T follicular helper cell (primary cell): ENCODE data around the gene CDH4.

Experiments
- DNase-seq: peaks from one replicate; pipeline ENCODE4 v3.0.0-alpha.2; 2020; ENCODE audit warnings: low read depth

The CDH4 gene

DNA sequence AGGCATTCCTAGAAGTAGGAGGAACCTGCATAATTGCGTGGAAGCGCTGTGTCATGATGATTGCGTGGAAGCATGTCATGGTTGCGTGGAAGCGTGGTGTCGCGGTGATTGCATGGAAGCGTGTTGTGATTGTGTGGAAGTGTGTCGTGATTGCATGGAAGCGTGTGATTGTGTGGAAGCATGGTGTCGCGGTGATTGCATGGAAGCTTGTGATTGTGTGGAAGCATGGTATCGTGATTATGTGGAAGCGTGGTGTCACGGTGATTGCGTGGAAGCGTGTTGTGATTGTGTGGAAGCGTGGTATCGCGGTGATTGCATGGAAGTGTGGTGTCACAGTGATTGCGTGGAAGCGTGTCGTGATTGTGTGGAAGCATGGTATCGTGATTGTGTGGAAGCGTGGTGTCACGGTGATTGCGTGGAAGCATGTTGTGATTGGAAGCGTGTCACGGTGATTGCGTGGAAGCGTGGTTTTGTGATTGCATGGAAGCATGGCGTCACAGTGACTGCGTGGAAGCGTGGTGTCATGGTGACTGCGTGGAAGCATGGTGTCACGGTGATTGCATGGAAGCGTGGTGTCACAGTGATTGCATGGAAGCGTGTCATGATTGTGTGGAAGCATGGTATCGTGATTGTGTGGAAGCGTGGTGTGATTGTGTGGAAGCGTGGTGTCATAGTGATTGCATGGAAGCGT, 667.8 kb downstream of the CDH4 start:
- DNase-seq = no peak

- no peak for DNase-seq
Observed at GRCh38 chr20:61922411-61922810, 670.4 kb downstream of the CDH4 start.

GRCh38 chr20:61922936-61923335, 670.9 kb downstream of the CDH4 start:
- no peak for DNase-seq

DNA sequence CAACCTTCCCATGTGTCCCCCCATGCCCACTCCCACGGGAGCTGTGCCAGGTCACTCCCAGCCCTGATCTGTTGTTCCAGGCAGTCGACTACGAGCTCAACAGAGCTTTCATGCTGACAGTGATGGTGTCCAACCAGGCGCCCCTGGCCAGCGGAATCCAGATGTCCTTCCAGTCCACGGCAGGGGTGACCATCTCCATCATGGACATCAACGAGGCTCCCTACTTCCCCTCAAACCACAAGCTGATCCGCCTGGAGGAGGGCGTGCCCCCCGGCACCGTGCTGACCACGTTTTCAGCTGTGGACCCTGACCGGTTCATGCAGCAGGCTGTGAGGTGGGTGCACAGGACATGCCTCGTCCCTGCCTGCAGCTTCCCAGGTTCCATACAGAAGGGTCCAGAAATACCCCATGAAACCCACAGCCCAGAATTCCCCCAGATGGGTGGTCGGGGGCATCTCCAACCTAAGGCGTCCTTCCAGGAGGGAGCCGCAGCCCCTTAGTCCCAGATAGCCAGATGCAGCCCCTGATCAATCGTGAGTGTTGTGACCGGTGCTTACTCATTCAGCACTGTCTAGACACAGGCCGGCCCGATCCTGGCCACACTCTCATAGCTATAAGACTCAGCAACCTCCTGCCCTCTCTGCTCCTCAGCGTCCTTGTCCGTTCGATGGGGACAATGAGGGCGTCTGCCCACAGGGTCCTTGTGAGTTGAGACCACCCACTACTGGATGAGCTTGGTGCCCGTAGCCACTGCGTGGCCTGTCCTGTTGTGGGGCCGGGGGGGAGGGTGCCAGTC, 671.5 kb downstream of the CDH4 start:
- DNase-seq = no peak

GRCh38 chr20:61924211-61924857, 672.3 kb downstream of the CDH4 start:
- no peak for DNase-seq

GRCh38 chr20:61924858-61925554, 672.9 kb downstream of the CDH4 start:
- no peak for DNase-seq

DNA sequence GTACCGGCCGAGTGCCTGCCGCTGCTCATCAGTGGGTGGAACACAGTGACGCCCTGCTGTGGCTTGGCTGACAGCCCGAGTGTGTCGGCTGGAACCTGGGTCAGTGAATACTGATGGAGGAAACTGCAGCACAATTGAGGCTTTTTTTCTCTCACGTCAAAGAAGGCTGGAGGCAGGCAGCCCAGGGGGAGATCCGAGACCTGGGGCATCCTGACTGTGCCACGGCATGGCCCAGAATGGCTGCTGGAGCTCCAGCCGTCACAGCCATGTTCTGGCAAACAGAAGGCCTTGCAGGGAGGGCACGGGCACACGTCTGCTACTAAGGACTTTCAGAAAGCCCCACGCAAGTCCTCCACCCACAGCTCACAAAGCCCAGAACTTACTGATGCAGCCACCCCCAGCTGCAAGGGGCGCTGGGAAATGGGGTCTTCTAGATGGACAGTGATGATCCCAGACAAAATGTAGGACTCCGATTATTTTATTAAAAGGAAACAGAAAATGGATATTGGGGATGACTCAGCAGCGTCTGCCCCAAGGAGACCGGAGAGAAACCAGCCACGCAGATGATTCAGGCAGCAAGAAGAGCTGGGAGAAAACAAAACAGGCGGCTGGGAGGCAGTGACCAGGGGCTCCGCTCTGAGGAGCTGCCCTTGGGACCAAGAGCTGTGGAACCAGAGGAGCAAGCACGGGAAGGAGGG, 673.6 kb downstream of the CDH4 start:
- no peak for DNase-seq

GRCh38 chr20:61926253-61926613, 674.2 kb downstream of the CDH4 start:
- DNase-seq = no peak

GRCh38 chr20:61926796-61927192, 674.7 kb downstream of the CDH4 start:
- DNase-seq = no peak

DNA sequence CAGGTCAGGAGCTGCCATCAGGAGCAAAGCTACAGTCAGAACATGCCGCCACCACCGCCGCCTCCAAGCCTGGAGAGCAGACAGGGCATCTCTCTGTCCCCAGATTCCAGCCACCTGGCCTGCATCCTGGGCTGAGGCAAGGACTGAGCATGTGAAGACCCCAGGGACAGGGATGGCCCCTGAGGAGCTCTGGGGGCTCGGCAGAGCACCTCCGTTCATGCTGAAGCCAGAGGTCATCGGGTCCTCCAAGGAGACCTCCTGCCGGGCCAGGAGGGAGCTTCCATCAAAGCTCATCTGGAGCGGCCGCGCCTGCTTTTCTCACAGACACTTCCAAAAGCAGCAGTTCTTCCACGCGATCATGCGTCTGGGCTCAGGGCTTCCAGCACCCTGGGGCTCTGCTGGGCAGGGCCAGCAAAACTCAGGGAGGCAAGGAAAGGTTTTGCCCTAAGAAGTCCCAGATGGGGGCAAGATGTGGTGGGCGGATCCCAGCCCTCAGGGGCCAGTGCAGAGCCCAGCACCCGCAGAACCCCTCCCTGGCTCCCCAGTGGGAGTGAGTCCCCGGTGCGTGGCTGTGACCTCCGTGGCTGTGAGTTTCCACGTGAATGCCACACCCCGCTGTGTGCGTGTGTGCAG, 675.2 kb downstream of the CDH4 start:
- no peak for DNase-seq

GRCh38 chr20:61927826-61928541, 675.9 kb downstream of the CDH4 start:
- DNase-seq = no peak

DNA sequence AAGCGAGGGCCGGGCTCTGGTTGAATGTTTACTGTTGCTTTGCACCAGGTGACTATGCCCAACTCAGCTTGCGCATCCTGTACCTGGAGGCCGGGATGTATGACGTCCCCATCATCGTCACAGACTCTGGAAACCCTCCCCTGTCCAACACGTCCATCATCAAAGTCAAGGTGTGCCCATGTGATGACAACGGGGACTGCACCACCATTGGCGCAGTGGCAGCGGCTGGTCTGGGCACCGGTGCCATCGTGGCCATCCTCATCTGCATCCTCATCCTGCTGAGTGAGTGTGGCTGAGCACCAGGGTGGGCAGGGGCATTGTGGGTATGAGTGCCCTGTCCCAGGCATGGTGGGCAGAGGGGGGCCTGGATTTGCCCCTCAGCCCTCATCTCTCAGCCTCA, 677.5 kb downstream of the CDH4 start:
- DNase-seq = no peak

GRCh38 chr20:61929971-61930666, 678.1 kb downstream of the CDH4 start:
- no peak for DNase-seq

DNA sequence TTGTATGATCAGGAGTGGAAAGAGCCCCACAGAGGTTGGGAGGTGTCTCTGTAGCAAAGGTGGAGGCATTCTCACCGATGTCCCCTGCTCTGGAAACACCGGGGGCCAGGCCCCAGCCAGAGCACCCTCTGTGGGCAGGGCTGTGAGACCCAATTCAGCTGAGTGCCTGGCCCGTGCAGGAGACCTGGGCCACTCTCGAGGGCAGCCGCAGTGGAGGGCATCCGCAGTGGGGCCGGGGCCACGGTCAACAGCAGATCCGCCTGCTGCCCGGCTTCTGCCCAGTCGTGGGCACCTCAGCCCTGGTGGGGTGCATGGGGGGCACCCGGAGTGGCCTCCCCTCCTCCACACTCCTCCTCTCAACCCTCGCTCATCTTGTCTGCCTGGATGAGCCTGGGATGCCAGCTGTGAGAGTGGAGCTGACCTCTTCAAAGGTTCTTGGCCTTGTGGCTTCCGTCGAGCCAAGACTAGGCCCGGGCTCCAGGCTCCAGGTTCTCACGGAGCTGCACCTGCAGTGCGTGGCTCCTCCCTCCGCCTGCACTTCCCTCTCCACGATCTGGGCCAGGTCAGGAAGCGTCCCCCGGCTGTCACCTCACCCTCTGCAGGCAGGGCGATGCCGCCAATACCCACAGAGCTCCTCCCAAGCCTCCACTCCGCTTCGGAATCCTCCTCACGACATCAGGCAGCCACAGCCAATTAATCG, 678.9 kb downstream of the CDH4 start:
- no peak for DNase-seq

- DNase-seq = no peak
Observed at GRCh38 chr20:61931476-61932198, 679.6 kb downstream of the CDH4 start.

DNA sequence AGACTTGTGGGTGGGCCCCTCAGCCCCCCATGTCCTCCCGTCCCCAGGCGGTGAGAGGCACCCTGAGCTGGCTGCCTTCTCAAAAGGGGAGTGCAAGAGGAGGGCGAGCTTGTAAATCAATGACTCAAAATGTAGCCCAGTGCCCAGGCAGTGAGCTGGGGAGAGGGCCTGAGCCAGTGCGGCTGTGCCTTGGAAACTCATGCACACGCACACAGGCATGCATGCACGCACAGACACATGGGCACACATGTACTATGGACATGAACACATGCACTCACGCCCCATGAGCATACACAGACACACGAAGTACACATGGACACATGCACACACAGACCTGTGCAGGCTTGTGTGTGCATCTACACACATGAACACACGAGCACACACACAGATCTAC, 680.1 kb downstream of the CDH4 start:
- DNase-seq = no peak

DNA sequence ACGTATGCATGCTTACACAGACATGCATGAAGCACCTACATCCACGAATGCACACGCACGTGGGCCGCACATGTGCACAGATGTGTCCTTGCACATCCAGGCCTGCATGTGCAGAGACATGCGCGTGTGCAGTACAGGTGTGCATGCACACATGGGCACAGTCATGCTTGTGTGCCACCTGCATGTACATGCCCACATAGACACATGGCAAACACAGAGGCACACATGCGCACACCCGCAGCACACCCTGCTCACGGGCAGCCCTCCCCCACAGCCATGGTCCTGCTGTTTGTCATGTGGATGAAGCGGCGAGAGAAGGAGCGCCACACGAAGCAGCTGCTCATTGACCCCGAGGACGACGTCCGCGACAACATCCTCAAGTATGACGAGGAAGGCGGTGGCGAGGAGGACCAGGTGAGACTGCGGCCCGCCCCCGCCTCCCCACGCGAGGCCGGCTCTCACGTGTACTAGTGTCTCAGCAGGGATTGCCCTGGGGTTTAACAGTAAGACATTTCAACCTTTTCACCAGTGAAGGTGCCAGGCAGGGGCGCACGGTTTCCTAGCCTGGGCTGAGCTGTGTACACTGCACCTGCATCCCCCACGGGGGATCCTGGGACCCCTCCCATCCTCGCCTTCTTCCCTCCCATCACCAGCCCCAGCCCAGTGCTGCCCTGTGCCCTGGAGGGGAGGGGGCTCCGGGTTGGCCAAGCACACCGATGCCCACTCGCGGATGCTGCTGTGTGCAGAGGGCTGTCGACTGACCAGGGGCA, 680.8 kb downstream of the CDH4 start:
- no peak for DNase-seq

DNA sequence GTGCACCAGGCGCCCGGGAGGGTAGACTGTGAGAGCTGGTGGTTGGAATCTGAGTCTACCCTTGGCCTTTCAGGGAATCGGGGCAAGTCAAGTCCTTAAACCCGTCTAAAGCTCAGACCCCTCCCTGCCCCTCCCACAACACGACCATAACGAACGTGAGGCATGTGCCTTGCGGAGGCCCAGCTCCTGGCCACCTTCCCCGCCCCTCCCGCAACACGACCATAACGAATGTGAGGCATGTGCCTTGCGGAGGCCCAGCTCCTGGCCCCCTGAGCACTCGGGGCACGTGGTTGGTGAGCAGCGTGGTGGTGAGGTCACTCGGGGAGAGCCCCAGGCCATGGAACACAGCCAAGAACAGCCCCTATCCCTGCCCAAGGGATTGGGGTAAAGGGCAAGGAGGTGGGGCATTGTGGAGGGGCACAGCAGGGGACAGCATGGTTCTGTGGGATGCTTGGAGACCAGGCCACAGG, 681.5 kb downstream of the CDH4 start:
- DNase-seq = no peak
